Activated CD8-positive, alpha-beta memory T cell treated with anti-CD3 and anti-CD28 coated beads for 24 hours (primary cell): ENCODE results near the gene C9orf72.
A peak's percentile ranks its signal among the peaks of the same experiment; 100 is the strongest.

ENCODE experiments used
- DNase-seq: peaks from one replicate; pipeline ENCODE4 v3.0.0-alpha.2; 2020

C9orf72 gene

DNA sequence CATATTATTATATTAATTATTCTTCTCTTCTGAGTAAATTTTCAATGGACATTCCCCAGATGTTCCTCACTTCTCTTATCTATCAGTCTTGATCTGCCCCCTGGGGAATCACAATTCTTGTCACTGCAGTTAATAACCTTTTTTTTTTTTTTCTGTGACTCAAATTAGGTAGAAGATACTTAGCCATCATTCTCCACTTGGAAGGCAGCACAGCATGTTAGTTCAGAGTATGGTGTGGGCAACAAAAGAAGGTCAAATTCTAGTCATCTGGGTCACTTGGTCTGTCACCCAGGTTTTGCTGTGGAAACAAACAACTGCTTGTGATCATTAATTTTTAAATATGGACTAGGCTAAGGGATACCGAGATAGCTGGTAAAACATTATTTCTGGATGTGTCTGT lies 35.5 kb downstream of the C9orf72 start:
- no peak for DNase-seq

- no peak for DNase-seq
Measured at GRCh38 chr9:27537027-27537435, 36.2 kb downstream of the C9orf72 start.

- DNase-seq: no peak
Measured at GRCh38 chr9:27536168-27536567, 37.1 kb downstream of the C9orf72 start.

DNA sequence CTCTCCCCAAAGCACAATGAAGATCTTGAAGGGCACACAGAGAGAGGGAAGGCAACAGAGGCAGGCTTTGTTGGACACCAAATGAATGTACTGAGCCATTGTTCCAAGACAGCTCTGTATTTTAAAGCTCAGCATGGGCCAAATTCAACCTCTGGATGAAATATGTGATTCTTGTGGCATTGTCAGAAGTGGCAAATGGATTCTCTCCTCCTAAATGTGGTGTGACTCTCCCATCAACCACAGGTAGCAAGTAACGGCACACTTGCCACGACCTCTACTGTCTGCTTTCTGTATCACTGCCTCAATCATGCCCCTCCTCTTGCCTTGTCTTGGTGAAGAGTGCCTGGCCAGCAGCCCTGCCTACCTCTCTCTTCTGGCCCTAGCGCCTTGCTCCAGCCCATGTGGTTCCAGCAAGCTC lies 37.6 kb downstream of the C9orf72 start:
- no peak for DNase-seq

DNA sequence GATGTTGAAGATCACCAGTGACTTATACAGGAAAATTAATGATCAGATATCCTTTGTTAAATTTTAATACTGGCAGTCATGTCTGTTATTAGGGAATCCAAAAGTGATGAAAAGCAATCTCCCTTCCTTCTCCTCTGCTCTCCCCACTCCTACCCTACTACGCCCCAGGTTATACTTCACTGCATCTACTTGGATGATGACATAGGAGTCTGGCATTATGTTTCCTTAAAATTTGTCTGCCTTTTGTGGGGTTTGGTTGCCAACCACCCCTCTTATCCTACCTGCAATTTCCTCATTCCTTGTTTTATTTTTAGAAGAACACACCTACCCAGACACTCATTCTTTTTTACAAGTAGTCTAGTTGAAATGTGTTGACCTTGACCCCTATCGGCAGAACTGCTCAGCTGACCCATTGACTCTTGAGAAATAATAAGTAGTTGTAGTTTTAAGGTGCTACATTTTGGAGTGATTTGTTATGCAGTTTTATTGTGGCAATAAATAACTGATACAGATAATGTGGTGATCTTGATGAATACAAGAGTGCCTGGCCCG lies 38.5 kb downstream of the C9orf72 start:
- no peak for DNase-seq

- no peak for DNase-seq
Measured at GRCh38 chr9:27534131-27534530, 39.1 kb downstream of the C9orf72 start.

DNA sequence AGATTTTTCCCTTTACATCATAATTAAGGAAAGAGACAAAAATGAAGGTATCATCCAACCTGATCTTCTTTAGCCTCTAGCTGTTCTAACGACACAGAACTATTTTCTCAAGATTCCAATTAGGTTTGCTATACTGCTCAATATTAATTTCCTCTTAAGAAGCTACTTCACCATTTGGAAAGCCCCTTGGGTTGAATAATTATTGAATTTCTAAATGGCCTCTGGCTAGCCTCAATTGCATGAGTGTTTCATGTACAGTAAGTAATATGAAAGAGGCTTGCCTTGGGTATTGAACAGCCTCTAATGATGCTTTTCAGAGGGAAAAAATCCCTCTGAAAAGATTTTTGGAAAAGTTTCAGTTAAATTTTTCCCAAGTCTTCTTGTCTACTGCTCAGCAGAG lies 40.0 kb downstream of the C9orf72 start:
- DNase-seq: no peak

DNA sequence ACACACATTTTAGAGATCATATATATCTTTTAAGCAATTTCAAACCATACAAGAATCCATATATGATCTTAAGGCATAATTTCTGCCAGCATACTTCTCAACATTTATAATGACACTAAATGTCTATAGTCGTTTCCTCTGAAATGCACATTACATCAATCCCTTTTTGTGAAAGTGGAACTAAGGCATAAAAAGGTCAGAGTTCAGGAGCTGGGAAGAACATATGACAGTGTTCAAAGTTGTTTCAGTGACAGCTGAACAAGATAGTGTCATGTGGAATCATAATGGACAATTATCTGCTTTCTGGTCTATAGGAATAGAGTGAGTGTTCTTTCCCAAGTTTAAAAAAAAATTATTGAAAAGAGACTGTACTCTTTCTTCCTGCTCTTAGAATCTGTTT lies 41.2 kb downstream of the C9orf72 start:
- DNase-seq: no peak

- DNase-seq: no peak
Measured at GRCh38 chr9:27530915-27531755, 42.1 kb downstream of the C9orf72 start.

GRCh38 chr9:27529316-27530278 lies 43.7 kb downstream of the C9orf72 start, which contains the start of gene MOB3B:
MOB3B (minus strand) TSS chr9:27529814; CDS start chr9:27455550, 74,264 bp downstream.
- peak; percentile 92 for DNase-seq

- peak; percentile 75 for DNase-seq
Measured at GRCh38 chr9:27528886-27529315, 44.4 kb downstream of the C9orf72 start.

- DNase-seq: peak; percentile 78
Measured at GRCh38 chr9:27528076-27528885, 45.0 kb downstream of the C9orf72 start.

DNA sequence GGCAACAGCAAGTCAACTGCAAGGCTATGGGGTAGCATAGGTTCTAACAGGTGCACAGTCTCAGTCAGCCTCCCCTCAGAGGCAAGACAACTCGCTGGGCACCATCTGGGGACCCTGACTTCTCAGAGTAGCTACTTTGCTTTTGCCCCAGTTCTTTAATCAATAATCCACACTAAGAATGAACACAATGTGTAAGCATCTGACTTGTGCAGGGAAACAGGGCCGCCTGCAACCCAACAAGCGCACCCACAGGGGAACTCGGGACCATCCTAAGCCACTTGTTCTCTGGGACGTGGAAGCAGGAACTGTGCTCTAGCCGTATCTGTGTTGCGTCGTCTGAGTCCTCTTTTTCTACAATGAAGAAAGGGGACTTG lies 45.6 kb downstream of the C9orf72 start:
- peak; percentile 56 for DNase-seq

GRCh38 chr9:27524236-27524635 lies 49.0 kb downstream of the C9orf72 start, which contains the start of gene IFNK:
IFNK (plus strand) TSS chr9:27524290; CDS start chr9:27524337, 47 bp downstream.
- no peak for DNase-seq

DNA sequence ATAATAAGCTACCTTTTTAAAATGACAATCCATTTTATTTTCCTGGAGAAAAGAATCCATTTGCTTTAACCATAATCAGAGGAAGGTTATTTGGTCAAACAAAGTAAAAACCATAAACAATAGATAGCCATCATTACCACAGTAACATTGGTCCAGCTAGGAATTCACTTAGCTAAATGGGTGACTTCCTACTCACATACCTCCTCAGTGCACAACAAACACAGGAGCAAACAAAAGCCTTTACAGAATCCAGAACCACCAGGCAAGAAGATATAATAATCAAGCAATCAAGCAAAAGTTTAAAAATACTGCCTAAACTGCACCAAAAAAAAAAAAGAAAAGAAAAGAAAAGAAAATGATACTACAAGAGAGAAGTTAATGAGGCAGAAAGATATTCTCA lies 50.1 kb downstream of the C9orf72 start:
- DNase-seq: no peak

DNA sequence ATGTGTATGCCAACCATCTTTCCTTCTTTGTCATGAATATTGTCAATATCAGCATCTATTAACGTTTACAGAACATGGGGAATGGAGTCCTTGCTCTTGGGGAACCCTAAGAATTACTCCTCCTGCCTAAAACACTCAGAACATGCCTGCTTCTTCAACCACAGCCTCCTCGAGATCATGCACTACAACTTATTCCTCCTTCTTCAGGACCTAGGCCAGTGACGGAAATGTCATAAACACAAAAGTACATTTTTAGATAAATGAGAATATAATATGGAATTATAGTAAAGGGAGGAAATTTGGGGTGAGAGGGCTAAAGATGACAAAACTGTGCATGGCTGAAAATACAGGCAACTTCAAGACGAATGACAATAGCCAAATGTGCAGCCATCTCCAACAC lies 52.3 kb downstream of the C9orf72 start:
- no peak for DNase-seq

DNA sequence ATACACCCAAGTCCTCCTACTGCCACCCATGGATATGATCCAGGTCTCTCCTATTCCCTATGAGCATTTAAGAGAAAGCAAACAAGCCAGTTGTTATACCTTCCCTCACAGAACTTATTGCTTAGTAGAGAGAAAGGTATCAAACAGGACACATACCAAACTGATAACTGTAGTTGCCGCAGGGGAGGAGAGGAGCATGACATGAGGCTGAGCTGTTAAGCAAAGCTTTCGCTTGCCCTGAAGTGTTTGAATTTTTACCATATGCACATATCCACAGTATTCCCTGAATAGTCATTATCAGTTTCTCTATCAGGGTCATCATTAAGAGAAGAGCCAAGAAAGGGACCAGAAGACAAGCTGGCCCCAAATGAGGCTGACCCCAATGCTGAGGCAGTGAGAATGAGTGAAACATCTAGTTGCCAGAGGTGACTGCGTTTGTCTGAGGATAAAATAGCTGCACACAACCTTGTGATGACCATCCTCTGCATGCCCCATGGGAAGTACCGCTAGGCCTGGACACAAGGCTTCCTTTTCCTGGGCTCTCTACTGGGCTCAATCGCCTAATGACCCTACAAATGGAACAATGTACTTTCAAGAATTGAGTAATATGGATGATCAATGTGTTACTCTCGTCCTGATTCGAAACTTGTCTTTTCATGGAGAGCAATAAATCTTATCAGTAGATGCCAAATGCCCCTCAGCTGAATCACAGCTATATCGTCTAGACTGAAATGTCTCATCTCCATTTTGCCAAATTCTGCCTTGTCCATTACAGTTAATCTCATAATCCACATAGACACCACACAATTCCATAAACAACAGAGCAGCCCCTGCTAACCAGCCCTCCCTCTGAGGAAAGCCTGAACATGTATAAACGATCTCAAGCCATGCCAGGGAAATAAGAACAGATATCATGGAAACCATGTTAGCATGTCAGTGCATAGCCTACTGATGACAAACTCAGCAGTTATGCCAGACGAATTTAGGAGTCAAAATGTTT lies 53.5 kb downstream of the C9orf72 start:
- DNase-seq: no peak

DNA sequence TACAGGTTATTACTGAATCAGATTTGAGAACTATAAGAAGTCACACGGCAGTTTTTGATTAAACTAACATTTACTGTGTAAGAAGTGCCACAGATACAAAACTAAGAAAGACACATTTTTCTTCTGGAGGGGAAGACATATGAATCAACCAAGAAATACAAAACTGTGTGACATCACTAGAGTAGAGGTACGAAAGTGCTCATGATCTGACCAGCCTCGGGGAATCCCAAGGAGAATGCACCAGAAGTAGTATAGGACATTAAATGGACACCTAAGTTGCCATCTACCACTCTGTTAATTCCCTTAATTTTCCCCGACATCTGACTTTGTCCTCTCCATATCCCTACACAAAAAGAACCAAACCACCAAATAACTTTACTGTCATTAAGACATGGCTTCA lies 54.5 kb downstream of the C9orf72 start:
- no peak for DNase-seq

GRCh38 chr9:27518006-27518405 lies 55.3 kb downstream of the C9orf72 start:
- no peak for DNase-seq

GRCh38 chr9:27514551-27514950 lies 58.7 kb downstream of the C9orf72 start:
- no peak for DNase-seq

GRCh38 chr9:27511771-27512170 lies 61.5 kb downstream of the C9orf72 start:
- DNase-seq: no peak
